NOMO-1 treated with dmso at 0.1 percent for 144 hours (cell line): ENCODE data around the gene HS2ST1.
"Not testable (repeated sequence)": the region's sequence is repeated elsewhere in the genome, so short reads cannot be mapped to it uniquely, and the experiment has no call there.

Source experiments
- DNase-seq: peaks from one replicate; lab custom pipeline; 2025; ENCODE audit not compliant: unreplicated experiment; lab: John Stamatoyannopoulos, UW

Gene HS2ST1

GRCh38 chr1:87004857-87005256 lies 90.4 kb downstream of the HS2ST1 start:
- DNase-seq = no peak

- no peak for DNase-seq
These were observed 92.9 kb downstream of the HS2ST1 start for GRCh38 chr1:87007323-87007722.

GRCh38 chr1:87013385-87013784 lies 99.0 kb downstream of the HS2ST1 start:
- DNase-seq = not testable (repeated sequence)

- no peak for DNase-seq
These were observed 103.7 kb downstream of the HS2ST1 start for GRCh38 chr1:87017998-87018672.

GRCh38 chr1:87023326-87023725 lies 108.9 kb downstream of the HS2ST1 start:
- no peak for DNase-seq

- no peak for DNase-seq
These were observed 110.6 kb downstream of the HS2ST1 start for GRCh38 chr1:87024936-87025540.

GRCh38 chr1:87027561-87027960 lies 113.1 kb downstream of the HS2ST1 start:
- DNase-seq = not testable (repeated sequence)

- DNase-seq = no peak
These were observed 114.1 kb downstream of the HS2ST1 start for GRCh38 chr1:87028576-87028975.

GRCh38 chr1:87030740-87031690 lies 116.6 kb downstream of the HS2ST1 start:
- no peak for DNase-seq

GRCh38 chr1:87034351-87034750 lies 119.9 kb downstream of the HS2ST1 start:
- no peak for DNase-seq

GRCh38 chr1:87039096-87039495 lies 124.7 kb downstream of the HS2ST1 start:
- DNase-seq = no peak

GRCh38 chr1:87042111-87042811 lies 127.8 kb downstream of the HS2ST1 start:
- DNase-seq = no peak

GRCh38 chr1:87044424-87044823 lies 130.0 kb downstream of the HS2ST1 start:
- DNase-seq = no peak

- no peak for DNase-seq
These were observed 130.4 kb downstream of the HS2ST1 start for GRCh38 chr1:87044840-87045239.

- no peak for DNase-seq
These were observed 131.4 kb downstream of the HS2ST1 start for GRCh38 chr1:87045761-87046304.

GRCh38 chr1:87046951-87047350 lies 132.5 kb downstream of the HS2ST1 start:
- no peak for DNase-seq

- no peak for DNase-seq
These were observed 133.8 kb downstream of the HS2ST1 start for GRCh38 chr1:87048237-87048636.

GRCh38 chr1:87051965-87052364 lies 137.5 kb downstream of the HS2ST1 start:
- DNase-seq = no peak

GRCh38 chr1:87052400-87052799 lies 138.0 kb downstream of the HS2ST1 start:
- no peak for DNase-seq

- no peak for DNase-seq
These were observed 138.5 kb downstream of the HS2ST1 start for GRCh38 chr1:87052961-87053360.

GRCh38 chr1:87053446-87053845 lies 139.0 kb downstream of the HS2ST1 start:
- DNase-seq = no peak
